Adrenal gland (tissue), 12 donors: ENCODE measurements around the gene AP2A2. TPM values are rescaled to one million over a fixed set of nuclear protein-coding genes. Genes with fewer than 3 reads are reported as not detected.

Experiments used
- DNase-seq, 7 donors: peaks; one replicate each; pipeline ENCODE4 v3.0.0-alpha.2; 2019 to 2020
- H3K27ac ChIP-seq, 5 donors: fragments of 200-600 bp; sonication (generic) in 4 of 5; 1 replicate in 3 of 5; 2 replicates in 2 of 5; pipeline versions ENCODE4 v1.5.1 to v1.8.0; 2016 to 2020; ENCODE audit warnings: mild to moderate bottlenecking in 1 of 5
- H3K27me3 ChIP-seq: fragments of 200-600 bp; 2 replicates; pipeline ENCODE4 v1.8.0; 2021
- H3K36me3 ChIP-seq, 2 donors: fragments of 200-600 bp; replicated peaks in 1 of 2; 1 replicate in 1 of 2; 2 replicates in 1 of 2; pipeline versions ENCODE4 v1.5.1 to v1.8.0; 2018 to 2022
- H3K4me1 ChIP-seq, 2 donors: fragments of 200-600 bp; replicated peaks in 1 of 2; 1 replicate in 1 of 2; 2 replicates in 1 of 2; pipeline versions ENCODE4 v1.5.1 to v1.8.0; 2018 to 2021
- H3K4me3 ChIP-seq, 4 donors: fragments of 200-600 bp; sonication (generic) in 3 of 4; one replicate each; pipeline ENCODE4 v1.5.1; 2016 to 2018
- H3K9me3 ChIP-seq, 3 donors: fragments of 200-600 bp; sonication (generic) in 1 of 3; replicated peaks in 1 of 3; 1 replicate in 2 of 3; 2 replicates in 1 of 3; pipeline versions ENCODE4 v1.5.1 to v1.8.0; 2016 to 2021
- CTCF ChIP-seq, 6 experiments: fragments of 450-650 bp in 4 of 6; fragments of 200-600 bp in 2 of 6; sonication (generic) in 1 of 6; IDR thresholded peaks; 1 replicate in 5 of 6; 2 replicates in 1 of 6; pipeline versions ENCODE4 v1.5.1 to v1.8.0; 2016 to 2021; ENCODE audit warnings: antibody characterized with exemption in 6 of 6, mild to moderate bottlenecking in 2 of 6, moderate library complexity in 1 of 6
- POLR2A ChIP-seq, 2 donors: fragments of 450-650 bp; IDR thresholded peaks; one replicate each; pipeline ENCODE4 v1.6.1; 2017; ENCODE audit warnings: antibody characterized with exemption in 2 of 2, mild to moderate bottlenecking in 2 of 2, moderate library complexity in 1 of 2
- WGBS, 4 donors: extraction: QIAGEN DNeasy Blood & Tissue Kit in 2 of 4; methylation state at CpG; one replicate each; pipeline versions ENCODE4 v1.1.5 to v1.1.7; 2013 to 2017; 5-methylcytosine and 5-hydroxymethylcytosine counted together
- intact Hi-C, 2 donors: fragments of 100-400 bp; cut with DNase I; formaldehyde crosslinking; loops; one replicate each; pipeline versions ENCODE4 v1.14.1 to v1.15.0; 2022 to 2023
- polyA plus RNA-seq, 3 donors: library from polyadenylated mRNA; stranded (reverse); fragments of 200-250 nt in 2 of 3; fragments of 350-450 nt in 1 of 3; fragmentation: Illumina TruSeq in 1 of 3; extraction: RNeasy Lipid Tissue Mini Kit (QIAGEN cat#74804) in 1 of 3; gene quantifications; one replicate each; pipeline ENCODE4 v1.2.3, GENCODE V29; 2013 to 2014
- total RNA-seq, 9 donors: library from RNA; depleted of rRNA in 4 of 9; stranded (reverse); fragments of >200 nt in 4 of 9; fragments of 120-200 nt in 1 of 9; fragmentation: NEBNext Ultra II Directional in 1 of 9; extraction: Animal tissue kit (Norgen Biotek cat#: 25700) in 1 of 9; gene quantifications; one replicate each; pipeline versions ENCODE4 v1.1.0 to v1.2.4, GENCODE V29; 2013 to 2023
- donor health status: healthy with polysubstance abuse.
- donor health status: Bipolar disorder and iron deficiency.
- donor health status: DM: yes; HTN: yes; CAD: no.
- donor health status: DM: no; HTN: no; CAD: no.
- donor health status: DM: no; HTN: no; CAD: no.
- donor health status: DM: yes; HTN: yes; CAD: no.

The AP2A2 gene
- total and polyA plus RNA-seq, 12 donors: 15.3 to 115 (median 73.1) TPM

GRCh38 chr11:1012291-1012690, 86.6 kb downstream of the AP2A2 start:
- Histone ChIP-seq H3K4me3 (no peak overlapping the region), H3K9me3 (no peaks in the 10 kb centered on the region), H3K27ac (no peak overlapping the region), H3K27me3 (no peaks in the 10 kb centered on the region), H3K4me1 (no peaks in the 10 kb centered on the region), H3K36me3 (peaks cover 0 to 56% of the 10 kb centered on the region in 2 donors)
- WGBS, 4 donors: 89 to 100% (median 93%) methylated on average over 5 to 17 of the region's 17 CpGs
- intact Hi-C loops: no loop called here
- no peak for DNase-seq
- no peak for TF ChIP-seq CTCF (IDR thresholded peaks at IDR 0.05)

GRCh38 chr11:1012740-1013630, 87.3 kb downstream of the AP2A2 start:
- DNase-seq: no peak
- no peak overlapping the region for H3K4me3 ChIP-seq
- TF ChIP-seq CTCF (IDR thresholded peaks at IDR 0.05) (no peak), POLR2A (IDR thresholded peaks at IDR 0.05) (no peak)
- 76 to 91% (median 87%) methylated on average over 8 to 28 of the region's 28 CpGs for WGBS, 4 donors
- H3K27me3 ChIP-seq: no peaks in the 10 kb centered on the region
- H3K36me3 ChIP-seq: peaks cover 0 to 49% of the 10 kb centered on the region in 2 donors
- H3K4me1 ChIP-seq: no peaks in the 10 kb centered on the region
- intact Hi-C loops: no loop called here
- no peak overlapping the region for H3K27ac ChIP-seq
- no peaks in the 10 kb centered on the region for H3K9me3 ChIP-seq

GRCh38 chr11:1013631-1013935, 87.9 kb downstream of the AP2A2 start:
- no peaks in the 10 kb centered on the region for H3K9me3 ChIP-seq
- 91 to 93% (median 92%) methylated on average over 3 to 12 of the region's 12 CpGs; no CpG with 5 or more reads in 1 of the 4 donors for WGBS, 4 donors
- DNase-seq: no peak
- no peaks in the 10 kb centered on the region for H3K27me3 ChIP-seq
- peaks cover 0 to 43% of the 10 kb centered on the region in 2 donors for H3K36me3 ChIP-seq
- H3K4me3 ChIP-seq: no peak overlapping the region
- no peaks in the 10 kb centered on the region for H3K4me1 ChIP-seq
- TF ChIP-seq POLR2A (IDR thresholded peaks at IDR 0.05) (no peak), CTCF (IDR thresholded peaks at IDR 0.05) (no peak)
- H3K27ac ChIP-seq: no peak overlapping the region
- intact Hi-C loops: no loop called here

DNA sequence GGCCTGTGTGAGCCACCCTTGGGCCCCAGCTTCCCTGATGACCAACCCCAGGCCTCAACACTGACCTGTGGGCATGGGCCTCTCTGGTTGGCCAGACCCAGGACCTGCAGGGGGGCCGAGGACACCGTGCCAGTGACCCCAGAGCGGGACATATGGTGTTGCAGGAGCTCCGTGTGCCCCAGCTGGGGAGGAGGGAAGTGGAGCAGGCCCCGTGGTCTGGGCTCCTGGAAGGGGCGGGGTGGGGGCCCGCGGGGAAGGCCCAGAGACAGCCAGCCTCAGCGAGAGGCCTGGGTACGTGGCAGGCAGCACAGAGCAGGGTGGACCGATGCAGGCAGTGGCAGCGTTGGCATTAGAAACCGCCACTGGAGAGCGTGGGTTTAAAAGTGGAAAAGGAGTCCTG, 88.6 kb downstream of the AP2A2 start:
- H3K27ac ChIP-seq: no peak overlapping the region
- intact Hi-C loops: no loop called here
- H3K4me3 ChIP-seq: no peak overlapping the region
- H3K4me1 ChIP-seq: no peaks in the 10 kb centered on the region
- TF ChIP-seq POLR2A (IDR thresholded peaks at IDR 0.05) (no peak), CTCF (IDR thresholded peaks at IDR 0.05) (no peak)
- no peaks in the 10 kb centered on the region for H3K9me3 ChIP-seq
- no peaks in the 10 kb centered on the region for H3K27me3 ChIP-seq
- peaks cover 0 to 36% of the 10 kb centered on the region in 2 donors for H3K36me3 ChIP-seq
- DNase-seq: no peak
- WGBS, 4 donors: 88 to 97% (median 91%) methylated on average over 12 to 14 of the region's 14 CpGs; no CpG with 5 or more reads in 1 of the 4 donors
